ENCODE results near the gene HRK. TPM values are rescaled to one million over a fixed set of nuclear protein-coding genes. Genes with fewer than 3 reads are reported as not detected.

HRK gene
- total and polyA plus RNA-seq, 10 of the 15 experiments (the other 5 are each of a cell fraction or from before 2014, with no cell fraction given) = not detected

DNA sequence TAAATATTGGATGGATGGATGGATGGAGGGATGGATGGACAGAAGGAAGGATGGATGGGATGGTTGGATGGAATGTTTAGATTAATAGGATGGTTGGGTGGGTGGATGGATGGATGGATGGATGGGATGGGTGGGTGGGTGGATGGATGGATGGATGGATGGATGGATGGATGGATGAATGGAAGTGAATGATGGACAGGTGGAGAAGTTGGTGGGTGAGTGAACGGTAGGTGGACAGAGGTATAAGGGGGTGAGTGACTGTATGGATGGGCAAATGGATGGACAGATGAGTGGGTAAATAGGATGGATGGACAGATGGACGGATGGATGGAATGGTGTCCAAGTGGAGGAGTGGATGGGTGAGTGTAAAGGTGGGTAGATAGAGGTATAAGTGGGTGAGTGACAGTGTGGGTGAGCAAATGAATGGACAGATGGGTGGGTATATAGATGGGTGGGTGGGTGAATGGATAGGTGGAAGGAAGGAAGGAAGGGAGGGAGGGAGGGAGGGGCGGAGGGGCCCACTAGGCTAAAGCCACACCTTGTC is 41.9 kb downstream of the HRK start:
- SMC1A ChIA-PET (ENCODE audit: uncharacterized antibody, unreplicated experiment) = no interaction called here
- Histone ChIP-seq H3K9me3 (replicated peaks; ENCODE audit: control insufficient read depth, insufficient read depth, low read length) (no peaks in the 10 kb centered on the region), H3K27ac (ENCODE audit: control insufficient read depth, insufficient read depth) (no peak overlapping the region), H3K9ac (ENCODE audit: control insufficient read depth, insufficient read depth, low read length) (no peak overlapping the region), H3K4me1 (ENCODE audit: control insufficient read depth, insufficient read depth, low read length) (no peaks in the 10 kb centered on the region), H4K20me1 (ENCODE audit: control insufficient read depth, insufficient read depth) (no peaks in the 10 kb centered on the region), H3K27me3 (replicated peaks in 1 of 2; ENCODE audit: control insufficient read depth in 2 of 2, insufficient read depth in 2 of 2, low read length in 1 of 2) (no peaks in the 10 kb centered on the region), H3K4me3 (no peak overlapping the region), H3K4me2 (ENCODE audit: control insufficient read depth, insufficient read depth) (no peak overlapping the region), H2AFZ (ENCODE audit: control insufficient read depth, low read depth, low read length) (no peak overlapping the region), H3K79me2 (ENCODE audit: control insufficient read depth, insufficient read depth, low read length) (no peaks in the 10 kb centered on the region), H3K36me3 (ENCODE audit: control insufficient read depth in 2 of 2, insufficient read depth in 2 of 2, low read length in 1 of 2) (peaks cover 0 to 1% of the 10 kb centered on the region in 2 experiments; a peak in 2 of 4 replicates)
- RAD21 ChIA-PET (ENCODE audit: unreplicated experiment) = no interaction called here
- intact Hi-C loops (cut with micrococcal nuclease; ENCODE audit: unreplicated experiment) (no loop called here), in situ Hi-C loops (cut with MboI) (no loop called here)
- DNase-seq (ENCODE audit: low read depth, low spot score) (no peak), ATAC-seq (no peak), FAIRE-seq (no peak)
- TF ChIP-seq ZNF24 (IDR thresholded peaks at IDR 0.05) (no peak), HDAC6 (IDR thresholded peaks at IDR 0.05; ENCODE audit: unreplicated experiment) (no peak), SMARCA5 (IDR thresholded peaks at IDR 0.05) (no peak), BCL11A (IDR thresholded peaks at IDR 0.05; ENCODE audit: low read depth, low read length) (no peak), CREM (IDR thresholded peaks at IDR 0.05; ENCODE audit: low read depth) (no peak)
- TF ChIP-seq, protein P1, sequence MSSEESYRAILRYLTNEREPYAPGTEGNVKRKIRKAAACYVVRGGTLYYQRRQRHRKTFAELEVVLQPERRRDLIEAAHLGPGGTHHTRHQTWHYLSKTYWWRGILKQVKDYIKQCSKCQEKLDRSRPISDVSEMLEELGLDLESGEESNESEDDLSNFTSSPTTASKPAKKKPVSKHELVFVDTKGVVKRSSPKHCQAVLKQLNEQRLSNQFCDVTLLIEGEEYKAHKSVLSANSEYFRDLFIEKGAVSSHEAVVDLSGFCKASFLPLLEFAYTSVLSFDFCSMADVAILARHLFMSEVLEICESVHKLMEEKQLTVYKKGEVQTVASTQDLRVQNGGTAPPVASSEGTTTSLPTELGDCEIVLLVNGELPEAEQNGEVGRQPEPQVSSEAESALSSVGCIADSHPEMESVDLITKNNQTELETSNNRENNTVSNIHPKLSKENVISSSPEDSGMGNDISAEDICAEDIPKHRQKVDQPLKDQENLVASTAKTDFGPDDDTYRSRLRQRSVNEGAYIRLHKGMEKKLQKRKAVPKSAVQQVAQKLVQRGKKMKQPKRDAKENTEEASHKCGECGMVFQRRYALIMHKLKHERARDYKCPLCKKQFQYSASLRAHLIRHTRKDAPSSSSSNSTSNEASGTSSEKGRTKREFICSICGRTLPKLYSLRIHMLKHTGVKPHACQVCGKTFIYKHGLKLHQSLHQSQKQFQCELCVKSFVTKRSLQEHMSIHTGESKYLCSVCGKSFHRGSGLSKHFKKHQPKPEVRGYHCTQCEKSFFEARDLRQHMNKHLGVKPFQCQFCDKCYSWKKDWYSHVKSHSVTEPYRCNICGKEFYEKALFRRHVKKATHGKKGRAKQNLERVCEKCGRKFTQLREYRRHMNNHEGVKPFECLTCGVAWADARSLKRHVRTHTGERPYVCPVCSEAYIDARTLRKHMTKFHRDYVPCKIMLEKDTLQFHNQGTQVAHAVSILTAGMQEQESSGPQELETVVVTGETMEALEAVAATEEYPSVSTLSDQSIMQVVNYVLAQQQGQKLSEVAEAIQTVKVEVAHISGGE (CRISPR knock-in tag; IDR thresholded peaks at IDR 0.05) = no peak
- TF ChIP-seq, protein P2, sequence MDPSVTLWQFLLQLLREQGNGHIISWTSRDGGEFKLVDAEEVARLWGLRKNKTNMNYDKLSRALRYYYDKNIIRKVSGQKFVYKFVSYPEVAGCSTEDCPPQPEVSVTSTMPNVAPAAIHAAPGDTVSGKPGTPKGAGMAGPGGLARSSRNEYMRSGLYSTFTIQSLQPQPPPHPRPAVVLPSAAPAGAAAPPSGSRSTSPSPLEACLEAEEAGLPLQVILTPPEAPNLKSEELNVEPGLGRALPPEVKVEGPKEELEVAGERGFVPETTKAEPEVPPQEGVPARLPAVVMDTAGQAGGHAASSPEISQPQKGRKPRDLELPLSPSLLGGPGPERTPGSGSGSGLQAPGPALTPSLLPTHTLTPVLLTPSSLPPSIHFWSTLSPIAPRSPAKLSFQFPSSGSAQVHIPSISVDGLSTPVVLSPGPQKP (IDR thresholded peaks at IDR 0.05; ENCODE audit: low read depth, low read length) = no peak
- TF ChIP-seq, protein P3, sequence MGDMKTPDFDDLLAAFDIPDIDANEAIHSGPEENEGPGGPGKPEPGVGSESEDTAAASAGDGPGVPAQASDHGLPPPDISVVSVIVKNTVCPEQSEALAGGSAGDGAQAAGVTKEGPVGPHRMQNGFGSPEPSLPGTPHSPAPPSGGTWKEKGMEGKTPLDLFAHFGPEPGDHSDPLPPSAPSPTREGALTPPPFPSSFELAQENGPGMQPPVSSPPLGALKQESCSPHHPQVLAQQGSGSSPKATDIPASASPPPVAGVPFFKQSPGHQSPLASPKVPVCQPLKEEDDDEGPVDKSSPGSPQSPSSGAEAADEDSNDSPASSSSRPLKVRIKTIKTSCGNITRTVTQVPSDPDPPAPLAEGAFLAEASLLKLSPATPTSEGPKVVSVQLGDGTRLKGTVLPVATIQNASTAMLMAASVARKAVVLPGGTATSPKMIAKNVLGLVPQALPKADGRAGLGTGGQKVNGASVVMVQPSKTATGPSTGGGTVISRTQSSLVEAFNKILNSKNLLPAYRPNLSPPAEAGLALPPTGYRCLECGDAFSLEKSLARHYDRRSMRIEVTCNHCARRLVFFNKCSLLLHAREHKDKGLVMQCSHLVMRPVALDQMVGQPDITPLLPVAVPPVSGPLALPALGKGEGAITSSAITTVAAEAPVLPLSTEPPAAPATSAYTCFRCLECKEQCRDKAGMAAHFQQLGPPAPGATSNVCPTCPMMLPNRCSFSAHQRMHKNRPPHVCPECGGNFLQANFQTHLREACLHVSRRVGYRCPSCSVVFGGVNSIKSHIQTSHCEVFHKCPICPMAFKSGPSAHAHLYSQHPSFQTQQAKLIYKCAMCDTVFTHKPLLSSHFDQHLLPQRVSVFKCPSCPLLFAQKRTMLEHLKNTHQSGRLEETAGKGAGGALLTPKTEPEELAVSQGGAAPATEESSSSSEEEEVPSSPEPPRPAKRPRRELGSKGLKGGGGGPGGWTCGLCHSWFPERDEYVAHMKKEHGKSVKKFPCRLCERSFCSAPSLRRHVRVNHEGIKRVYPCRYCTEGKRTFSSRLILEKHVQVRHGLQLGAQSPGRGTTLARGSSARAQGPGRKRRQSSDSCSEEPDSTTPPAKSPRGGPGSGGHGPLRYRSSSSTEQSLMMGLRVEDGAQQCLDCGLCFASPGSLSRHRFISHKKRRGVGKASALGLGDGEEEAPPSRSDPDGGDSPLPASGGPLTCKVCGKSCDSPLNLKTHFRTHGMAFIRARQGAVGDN (IDR thresholded peaks at IDR 0.05) = no peak
- POLR2A ChIA-PET = interaction anchor here (0.5 kb wide), 1 partner anchor 330 kb away, joined by 3 read pairs; no protein-coding TSS in a partner anchor
- CTCF ChIA-PET = no interaction called here
- WGBS (ENCODE audit: insufficient coverage, insufficient replicate concordance, low lambda C conversion rate, missing lambda C conversion rate) = 74% methylated on average over 2 of the region's 3 CpGs
- BruUV-seq (replicated peaks) = no TSS peak

Measured in GM12878 (cell line).